ENCODE results near the gene TCF7.
A peak's percentile ranks its signal among the peaks of the same experiment; 100 is the strongest.
"Not testable (repeated sequence)": the region's sequence is repeated elsewhere in the genome, so short reads cannot be mapped to it uniquely, and the experiment has no call there.

Gene TCF7

DNA sequence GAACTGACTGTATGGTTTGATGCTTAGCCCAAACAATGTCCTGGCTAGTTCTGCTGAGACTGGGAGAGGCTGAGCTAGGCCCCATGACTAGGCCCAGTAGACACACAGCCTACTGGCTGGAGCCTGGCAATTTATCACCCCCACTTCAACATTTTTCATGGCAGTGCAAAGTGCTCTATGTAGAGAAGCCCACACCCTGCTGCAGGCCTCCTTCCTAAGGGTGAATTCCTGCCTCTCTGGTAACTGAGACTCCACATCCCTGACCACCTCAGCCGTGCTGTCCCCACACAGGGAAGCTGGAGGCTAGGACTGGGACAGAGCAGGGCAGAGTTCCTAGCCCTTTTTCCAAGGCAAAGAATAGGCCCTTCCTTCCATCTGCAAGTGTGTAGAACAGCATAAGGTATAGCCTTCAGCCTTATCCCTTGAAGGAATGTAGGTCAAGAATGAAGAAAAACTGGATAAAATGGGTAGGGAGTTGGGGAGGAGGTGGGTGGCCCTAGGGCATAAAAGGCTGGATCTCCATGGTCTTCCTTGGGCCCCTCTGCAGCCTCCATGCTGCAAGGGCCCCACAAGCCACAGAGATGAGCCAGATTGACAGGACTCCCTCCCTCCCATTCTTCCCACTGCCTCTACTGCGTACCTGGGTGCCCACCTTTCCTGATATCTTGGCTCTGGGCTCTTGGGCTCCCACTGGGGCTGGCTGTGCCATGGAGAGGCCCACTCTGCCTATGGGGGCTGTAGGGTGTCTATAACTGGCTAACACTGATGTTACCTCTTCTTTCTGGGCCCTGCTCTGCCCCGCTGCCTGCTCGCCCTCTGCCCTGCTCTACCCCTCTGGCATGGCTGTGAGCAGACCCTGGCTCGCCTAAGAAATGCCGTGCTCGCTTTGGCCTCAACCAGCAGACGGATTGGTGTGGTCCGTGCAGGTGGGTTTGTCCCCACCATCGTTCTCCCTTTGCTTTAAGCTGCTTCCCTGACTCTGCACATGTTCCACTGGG, 29.8 kb downstream of the TCF7 start:
- DNase-seq (ENCODE audit: low spot score) (no peak), FAIRE-seq (no peak)

- DNase-seq (ENCODE audit: low spot score) (no peak), FAIRE-seq (no peak)
Observed at GRCh38 chr5:134145041-134145757, 30.7 kb downstream of the TCF7 start.

- DNase-seq (ENCODE audit: low spot score) (peak; percentile 64), FAIRE-seq (no peak)
Observed at GRCh38 chr5:134145779-134146581, 31.5 kb downstream of the TCF7 start.

DNA sequence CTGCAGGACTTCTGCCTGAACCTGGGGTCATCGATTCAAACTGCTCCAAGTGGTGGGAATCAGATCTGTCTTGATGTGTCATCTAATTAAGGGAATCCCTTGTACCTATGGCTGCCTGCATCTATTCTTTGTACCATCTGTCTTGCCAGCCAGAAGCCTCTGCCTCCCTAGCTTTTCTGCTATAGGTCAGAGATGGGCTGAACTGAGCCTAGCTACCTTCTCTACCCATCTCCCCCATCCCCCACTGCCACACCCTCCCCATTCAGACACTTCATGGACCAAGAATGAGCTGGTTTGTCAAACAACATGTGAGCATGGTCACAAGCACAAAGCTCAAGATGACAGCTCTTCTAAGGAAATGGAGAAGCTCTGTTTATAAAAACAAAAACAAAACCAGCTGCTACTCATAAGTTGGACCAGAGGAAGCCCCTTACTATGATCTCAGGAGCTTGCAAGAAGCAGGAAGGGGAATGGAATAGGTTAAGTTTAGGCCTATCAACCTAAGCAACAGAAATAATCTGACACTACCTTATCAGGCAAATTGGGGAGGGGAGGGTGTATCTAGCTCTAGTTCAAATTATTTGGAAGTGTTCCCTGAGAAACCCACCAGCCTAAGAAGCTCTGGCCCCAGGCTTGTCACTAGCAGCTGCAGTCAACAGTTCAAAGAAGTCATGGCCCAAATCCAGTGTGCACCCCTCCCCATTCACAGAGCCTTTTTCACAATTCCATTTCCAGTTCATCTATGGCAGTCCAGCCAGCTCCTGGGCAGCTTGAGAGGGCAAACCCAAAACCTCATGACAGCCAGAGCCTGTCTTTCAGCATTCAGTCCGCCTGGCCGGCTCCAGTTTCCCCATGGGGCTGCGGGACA, 32.4 kb downstream of the TCF7 start:
- FAIRE-seq = no peak
- DNase-seq (ENCODE audit: low spot score) = no peak

DNA sequence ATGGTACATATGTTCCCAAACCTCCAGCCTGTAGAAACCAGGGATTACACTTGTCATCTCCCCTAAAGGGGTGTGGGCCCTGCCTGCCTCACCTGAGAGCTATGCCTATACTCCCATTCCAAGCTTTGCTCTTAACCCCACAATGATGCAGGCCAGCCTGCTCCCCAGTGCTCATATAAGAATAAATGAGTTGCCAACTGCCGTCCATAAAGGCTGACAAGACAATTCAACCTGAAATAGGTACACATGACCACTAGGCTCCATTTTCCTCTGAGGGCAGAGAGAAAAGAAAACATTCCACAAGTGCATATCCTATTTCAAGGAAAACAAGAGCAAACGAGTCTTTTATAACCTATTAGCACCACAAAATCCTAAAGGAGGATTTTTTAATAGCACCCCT, 33.8 kb downstream of the TCF7 start:
- FAIRE-seq = no peak
- DNase-seq (ENCODE audit: low spot score) = no peak

GRCh38 chr5:134148986-134149539, 34.6 kb downstream of the TCF7 start:
- DNase-seq (ENCODE audit: low spot score) (no peak), FAIRE-seq (no peak)

DNA sequence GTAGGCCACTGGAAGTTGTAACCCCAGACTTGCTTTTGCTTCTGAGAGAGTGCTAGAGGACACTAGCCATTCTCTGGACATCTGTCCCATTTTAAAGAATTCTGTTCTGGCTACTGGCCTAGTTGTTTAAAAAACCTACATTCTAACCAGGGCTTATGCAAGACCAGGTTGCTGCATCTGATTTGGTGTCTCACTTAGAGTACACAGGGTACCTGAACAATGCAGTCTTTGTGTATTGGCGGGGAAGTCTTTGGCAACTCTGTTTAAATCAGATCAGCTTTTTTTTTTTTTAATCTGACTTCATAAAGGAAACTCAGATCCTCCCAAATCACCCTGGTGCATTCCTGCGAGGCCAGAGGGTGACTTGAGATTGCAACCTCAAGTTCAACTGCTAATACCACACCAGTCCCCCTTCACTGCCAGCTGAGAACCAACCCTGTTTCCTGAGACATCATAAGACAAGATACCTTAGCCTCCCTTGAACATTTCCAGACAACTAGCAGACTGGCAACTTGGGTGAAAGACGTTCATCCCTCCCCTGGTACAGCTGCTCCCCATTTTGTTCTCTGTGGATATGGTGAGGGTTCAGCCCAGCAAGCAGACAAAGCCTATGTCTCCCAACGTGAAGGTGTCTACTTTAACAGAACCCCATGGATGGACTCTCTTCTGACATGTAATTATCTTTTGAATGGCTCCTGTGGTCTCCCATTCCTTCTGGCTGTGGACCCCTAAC, 35.3 kb downstream of the TCF7 start:
- DNase-seq (ENCODE audit: low spot score) (no peak), FAIRE-seq (no peak)

DNA sequence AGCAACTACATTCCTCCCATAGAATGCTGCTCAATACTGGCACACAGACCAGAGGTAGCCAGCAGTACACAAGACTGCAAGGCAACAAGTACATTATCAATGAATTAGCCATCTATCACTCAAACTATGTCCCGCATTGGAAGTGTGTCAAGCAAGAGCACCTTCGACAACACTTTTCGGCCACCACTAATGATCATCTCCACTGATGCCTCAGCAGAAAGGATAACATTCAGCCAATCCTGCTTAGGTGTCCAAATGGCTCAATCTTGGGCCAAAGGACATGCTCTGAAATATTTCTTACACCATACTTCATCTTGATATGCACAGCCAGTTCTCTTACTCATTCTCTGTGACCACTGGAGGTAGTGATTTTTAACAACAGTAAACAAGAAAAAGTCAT, 37.2 kb downstream of the TCF7 start:
- DNase-seq (ENCODE audit: low spot score) (no peak), FAIRE-seq (no peak)

DNA sequence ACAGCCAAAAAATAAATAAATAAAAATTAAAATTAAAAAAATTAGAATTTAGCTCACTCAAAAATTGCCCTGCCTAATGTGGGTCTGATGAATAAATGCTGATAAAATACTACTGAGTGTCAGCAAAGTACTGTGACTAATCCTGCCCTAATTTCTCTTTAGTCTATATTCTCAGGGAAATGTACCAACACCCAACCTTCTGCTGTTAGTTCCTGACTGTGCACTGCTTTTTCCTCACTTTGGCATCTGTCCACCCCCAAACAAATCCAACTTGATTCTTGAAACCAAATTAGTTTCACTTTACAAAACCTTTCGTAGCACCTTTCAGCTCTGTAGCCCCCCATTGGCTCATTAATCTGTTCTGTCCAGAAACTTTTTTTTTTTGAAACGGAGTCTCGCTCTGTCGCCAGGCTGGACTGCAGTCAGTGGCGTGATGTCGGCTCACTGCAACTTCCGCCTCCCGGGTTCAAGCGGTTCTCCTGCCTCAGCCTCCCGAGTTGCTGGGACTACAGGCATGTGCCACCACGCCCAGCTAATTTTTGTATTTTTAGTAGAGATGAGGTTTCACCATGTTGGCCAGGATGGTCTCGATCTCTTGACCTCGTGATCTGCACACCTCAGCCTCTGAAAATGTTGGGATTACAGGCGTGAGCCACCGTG, 37.8 kb downstream of the TCF7 start:
- FAIRE-seq; DNase-seq (ENCODE audit: low spot score): not testable (repeated sequence)

GRCh38 chr5:134153241-134153640, 38.8 kb downstream of the TCF7 start:
- DNase-seq (ENCODE audit: low spot score) (no peak), FAIRE-seq (no peak)

- DNase-seq (ENCODE audit: low spot score) (no peak), FAIRE-seq (no peak)
Observed at GRCh38 chr5:134153657-134154056, 39.2 kb downstream of the TCF7 start.

GRCh38 chr5:134161513-134162395, 47.3 kb downstream of the TCF7 start:
- FAIRE-seq (no peak), DNase-seq (ENCODE audit: low spot score) (no peak)

GRCh38 chr5:134162592-134162991, 48.1 kb downstream of the TCF7 start:
- FAIRE-seq = no peak
- no peak for DNase-seq (ENCODE audit: low spot score)

- DNase-seq (ENCODE audit: low spot score) (no peak), FAIRE-seq (no peak)
Observed at GRCh38 chr5:134171972-134172371, 57.5 kb downstream of the TCF7 start.

DNA sequence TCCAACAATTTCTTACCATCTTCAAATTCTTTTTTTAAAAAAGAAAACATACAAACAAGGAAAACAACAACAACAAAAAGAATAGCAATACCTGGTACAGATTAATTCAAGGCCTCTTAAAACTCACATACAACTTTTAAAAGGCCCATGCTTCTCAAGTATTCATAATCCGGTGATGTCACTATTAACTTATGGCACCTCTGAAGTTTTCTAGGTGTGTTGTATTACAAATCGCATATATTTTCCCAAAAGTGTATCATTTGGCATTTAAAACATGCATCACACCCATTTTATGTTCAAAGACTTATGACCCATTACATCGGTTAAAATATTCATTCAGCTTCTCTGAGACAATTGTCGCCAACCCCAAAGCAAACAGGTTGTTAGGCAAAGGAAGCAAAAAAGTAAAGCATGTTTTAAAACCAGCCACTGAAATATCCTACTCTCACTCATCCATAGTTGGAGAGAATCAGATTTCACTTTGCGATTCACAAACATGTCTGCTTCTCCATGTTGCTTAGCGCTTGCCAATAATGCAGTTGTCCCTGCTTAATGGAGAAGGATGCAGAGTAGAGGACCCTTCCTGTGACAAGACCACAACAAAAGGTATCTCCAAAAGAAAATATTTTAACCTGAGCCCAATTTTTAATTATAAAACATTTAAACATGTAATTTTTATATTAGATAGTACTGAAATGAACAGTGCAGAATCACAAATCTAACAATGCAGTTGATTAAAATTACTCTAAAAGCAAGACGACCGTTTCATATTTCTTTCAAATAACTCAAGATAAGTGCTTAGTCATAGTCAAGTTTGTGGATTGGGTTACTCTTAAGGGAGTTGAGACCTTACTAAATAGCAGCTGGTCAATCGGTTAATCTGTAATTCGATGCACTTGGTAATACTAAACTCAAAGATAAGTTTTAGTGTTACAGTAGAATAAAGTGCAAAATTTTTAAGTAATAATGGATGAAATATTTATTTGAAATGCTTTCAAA, 60.7 kb downstream of the TCF7 start:
- peak; percentile 20 for DNase-seq (ENCODE audit: low spot score)
- peak; percentile 68 for FAIRE-seq

GRCh38 chr5:134175921-134176510, 61.5 kb downstream of the TCF7 start:
- DNase-seq (ENCODE audit: low spot score) (no peak), FAIRE-seq (no peak)
